Stimulated activated CD8-positive, alpha-beta memory T cell treated with anti-CD3 and anti-CD28 coated beads, Interleukin-4, amount 100 ng/mL, for 4 hours (primary cell): Measurements from ENCODE around the gene IMMP2L.

Experiments used
- DNase-seq, 2 donors: peaks; one replicate each; pipeline ENCODE4 v3.0.0-alpha.2; 2020; ENCODE audit warnings: low read depth in 2 of 2, low spot score in 1 of 2

IMMP2L gene

DNA sequence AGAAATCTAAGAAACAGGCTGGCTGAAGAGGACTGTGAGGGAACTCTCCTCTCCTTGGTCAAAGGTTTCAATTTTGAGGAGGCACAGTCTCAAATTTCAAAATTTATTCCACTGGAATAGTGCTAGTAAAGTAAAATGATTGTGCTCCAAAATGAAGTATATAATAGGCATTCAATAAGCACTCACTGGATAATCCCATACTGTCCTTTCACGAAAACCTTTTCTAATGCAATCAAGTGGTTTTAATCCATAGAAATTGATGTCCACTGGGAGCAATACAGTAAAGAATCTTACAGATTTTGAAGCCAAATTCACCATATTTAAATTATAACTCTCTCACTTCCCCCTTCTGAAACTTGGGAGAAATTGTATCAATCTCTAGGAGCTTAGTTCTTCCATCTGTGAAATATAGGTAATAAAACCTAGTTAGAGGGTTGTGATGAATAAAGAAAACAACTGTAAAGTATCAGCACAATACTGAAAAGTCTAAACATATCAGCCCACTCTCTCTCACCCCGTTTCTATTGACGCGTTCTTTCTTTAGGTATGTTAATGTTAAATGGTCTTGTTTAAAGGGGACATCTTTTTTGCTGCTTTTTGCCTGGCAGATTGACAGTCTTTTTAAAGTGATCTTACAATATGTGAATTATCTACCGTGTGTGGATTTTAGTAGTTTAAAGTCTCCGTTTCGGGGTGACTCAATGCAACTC is 512.2 kb downstream of the IMMP2L start:
- no peak for DNase-seq

DNA sequence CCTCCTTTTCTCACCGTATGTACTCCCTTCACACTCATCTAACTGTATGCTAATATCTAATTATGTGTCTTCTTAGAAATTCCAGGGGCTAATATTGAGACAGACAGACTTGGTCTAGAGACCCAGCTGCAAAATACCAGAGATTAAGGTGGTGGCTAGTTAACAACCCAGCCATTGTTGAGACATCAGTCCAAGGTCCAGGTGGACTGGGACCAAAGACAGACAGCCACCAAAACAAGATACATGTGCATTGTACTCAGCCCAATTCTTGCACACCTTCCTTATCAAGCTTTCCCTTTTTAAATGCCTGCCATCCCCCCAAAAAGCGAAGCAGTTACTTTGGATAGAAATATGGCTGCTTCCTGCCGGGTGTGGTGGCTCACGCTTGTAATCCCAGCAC is 514.7 kb downstream of the IMMP2L start:
- DNase-seq = no peak

DNA sequence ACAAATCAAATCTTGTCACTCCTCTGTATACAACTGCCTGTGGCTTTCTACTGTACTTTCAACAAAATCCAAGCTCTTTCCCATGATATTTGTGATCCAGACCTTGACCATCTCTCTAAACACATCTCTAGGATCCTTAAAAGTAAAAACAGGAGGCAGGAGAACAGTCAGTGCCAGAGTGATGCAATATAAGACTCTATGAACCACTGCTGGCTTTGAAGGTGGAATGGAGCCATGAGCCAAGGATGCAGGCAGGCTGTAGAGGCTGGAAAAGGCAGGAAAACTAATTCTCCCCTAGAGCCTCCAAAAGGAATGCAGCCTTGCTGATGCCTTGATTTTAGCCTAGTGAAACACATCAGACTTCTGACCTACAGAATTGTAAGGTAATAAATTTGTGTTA is 516.8 kb downstream of the IMMP2L start:
- no peak for DNase-seq

DNA sequence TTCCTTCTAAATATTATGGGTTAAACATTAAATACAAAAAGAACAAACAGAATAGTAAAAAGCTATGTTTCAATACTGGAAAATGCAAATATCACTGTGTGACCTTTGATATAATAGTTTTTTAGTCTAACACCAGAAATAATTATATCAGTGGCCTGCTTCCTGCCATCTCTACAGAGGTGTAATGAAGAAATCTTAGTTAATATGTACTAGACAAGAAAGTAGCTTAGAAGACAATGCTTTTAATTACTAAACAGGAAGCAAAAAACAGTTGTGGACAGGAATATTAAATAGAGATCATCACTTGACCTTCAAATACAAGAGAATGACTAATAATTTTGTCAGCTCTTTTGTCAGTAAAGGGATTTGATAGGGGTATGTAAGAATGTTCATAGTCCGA is 518.7 kb downstream of the IMMP2L start:
- no peak for DNase-seq

DNA sequence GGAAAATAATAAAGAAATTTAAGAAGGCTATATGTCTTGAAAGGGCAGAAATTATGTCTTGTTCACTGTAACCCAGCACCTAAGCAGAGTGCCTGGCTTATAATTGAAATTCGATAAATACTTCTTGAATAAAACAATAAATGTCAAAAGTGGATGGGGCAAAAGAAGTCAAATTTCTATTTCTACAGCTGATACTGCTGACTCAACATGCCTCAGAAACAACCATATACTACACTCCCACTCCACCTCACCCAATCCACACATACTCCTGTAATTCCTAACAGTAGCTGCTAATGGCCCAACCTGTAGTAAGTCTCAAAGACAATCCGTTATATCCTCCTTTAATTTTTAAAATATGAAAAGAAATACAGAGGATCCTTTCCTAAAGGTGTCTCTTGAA is 519.5 kb downstream of the IMMP2L start:
- no peak for DNase-seq

DNA sequence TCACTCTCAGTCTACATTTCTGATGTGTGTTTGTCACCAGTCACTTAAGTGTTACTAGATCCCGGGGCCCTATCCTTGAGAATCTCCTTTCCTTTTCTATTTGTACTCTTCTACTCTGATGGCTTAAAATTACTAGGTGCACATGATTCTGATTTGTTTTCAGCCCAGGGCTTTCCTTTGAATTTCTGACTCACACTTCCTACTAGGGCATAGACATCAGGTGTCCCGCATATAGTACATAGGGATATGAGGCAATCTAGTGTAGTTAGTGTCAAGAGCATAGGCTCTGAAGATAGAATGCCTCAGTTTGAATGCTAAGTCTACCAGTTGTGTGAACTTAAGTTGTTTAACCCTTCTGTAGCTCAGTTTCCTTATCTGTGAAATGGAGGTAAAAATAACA is 520.7 kb downstream of the IMMP2L start:
- DNase-seq = no peak

DNA sequence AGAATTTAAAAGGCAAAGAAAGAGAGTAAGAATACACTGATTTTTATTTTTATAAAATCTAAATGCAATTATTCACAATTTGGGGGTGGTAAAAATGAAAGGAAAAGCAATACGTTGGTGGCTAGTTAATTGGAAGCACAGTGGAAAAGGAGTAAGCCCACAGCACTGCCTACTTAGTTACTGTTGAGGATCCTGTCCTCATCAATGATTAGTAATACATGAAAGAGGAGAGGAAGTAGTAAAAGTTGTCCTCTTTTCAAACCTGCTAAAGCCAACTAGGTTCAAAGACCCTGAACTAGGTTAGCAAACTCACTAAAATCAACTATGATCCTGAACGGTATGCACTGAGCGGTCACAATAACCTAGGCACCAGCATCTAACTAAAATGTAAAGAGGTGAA is 524.1 kb downstream of the IMMP2L start:
- no peak for DNase-seq

DNA sequence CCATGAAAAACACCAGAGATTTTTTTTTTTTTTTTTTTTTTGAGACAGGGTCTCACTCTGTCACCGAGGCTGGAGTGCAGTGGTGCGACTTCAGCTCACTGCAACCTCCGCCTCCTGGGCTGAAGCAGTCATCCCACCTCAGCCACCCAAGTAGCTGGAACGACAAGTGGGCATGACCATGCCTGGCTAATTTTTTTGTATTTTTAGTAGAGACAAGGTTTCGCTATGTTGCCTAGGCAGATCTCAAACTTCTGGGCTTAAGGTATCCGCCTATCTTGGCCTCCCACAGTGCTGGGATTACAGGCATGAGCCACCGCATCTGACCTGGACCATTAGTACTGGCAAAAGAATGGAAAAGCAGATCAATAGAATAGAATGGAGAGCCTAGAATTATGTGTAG is 530.4 kb downstream of the IMMP2L start:
- DNase-seq = no peak

DNA sequence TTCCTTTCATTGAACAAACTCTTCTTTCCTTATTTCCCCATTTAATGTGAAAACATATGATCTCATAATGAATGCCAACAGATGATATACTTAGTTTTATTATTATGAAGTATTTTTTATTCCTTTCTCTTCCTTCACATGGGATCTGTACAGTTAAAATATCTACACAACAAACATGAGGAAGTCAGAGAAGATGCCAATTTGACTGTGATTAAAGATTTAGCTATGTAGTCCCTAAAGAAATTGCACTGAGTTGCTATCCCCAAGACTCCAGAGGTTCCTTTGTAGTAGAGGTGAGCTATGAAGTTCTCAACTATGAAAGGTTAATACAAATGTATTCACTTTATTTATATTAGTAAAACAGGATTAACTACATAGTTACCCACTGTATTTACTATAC is 532.0 kb downstream of the IMMP2L start:
- DNase-seq = no peak

DNA sequence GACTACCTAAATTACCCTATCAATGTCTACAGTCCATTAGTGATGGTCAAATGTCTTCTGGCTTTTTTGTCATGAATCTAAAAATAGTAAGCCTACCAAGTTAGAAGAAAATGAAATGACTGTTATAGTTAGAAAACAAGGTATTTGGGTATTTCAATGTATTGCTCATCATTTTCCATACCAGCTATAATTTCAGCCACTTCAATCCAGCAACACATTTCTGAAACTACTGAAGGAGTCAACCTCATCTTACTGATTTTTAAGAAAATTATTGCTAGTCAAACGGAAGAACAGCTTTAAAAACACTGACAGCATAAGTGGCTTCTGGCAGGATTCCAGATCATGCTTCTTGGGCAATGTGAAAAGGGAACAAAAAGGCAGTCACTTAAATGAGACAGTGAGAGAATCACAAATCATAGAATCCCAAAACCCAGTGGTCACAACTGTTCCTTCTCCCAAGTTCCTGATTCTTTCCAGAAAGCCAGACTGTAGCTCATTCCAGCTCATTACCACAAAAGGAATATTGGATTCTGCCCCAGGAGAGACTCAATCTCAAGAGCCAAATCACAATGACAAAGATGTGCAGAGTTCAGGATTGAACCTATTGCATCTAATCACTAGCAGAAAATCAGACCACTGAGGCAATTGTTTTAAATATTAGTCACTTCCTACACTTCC is 532.6 kb downstream of the IMMP2L start:
- no peak for DNase-seq

DNA sequence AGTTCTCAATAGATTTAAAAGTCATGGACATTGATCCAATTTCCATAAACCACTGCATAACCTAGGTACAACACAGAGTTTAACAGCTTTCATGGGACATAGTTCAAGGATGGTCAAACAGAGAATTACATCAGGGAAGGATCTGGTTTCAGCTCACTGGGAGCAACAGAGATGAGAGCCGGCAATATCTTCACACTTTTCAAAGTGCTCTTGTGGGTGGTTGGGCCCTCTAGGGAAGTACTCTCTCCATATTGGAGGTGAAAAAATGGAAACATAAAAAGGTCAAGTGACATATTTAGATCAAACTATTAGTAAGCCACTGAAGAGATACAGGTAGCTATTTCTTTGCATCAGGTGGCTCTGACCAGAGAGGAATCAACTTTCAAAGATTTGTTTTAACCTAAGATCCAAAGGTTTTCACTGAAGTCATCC is 533.1 kb downstream of the IMMP2L start:
- DNase-seq = no peak

DNA sequence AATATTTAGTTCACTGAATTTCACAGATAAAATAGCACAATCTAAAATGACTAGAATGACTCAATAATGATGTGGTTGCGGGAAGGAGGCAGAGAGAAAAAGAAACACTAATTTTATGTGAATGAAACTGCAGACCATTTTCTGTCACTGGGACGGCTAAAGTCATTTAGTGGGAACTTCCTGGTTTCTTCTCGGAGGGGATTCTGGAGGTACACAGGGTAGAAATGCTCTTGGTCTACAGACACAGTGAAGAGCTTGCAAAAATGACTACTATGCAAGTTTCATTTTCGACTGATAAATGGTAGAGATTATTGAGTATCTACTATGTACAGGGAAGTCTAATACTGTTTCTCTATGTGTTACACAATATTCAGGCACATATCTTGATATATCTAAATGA is 534.9 kb downstream of the IMMP2L start:
- DNase-seq = no peak

DNA sequence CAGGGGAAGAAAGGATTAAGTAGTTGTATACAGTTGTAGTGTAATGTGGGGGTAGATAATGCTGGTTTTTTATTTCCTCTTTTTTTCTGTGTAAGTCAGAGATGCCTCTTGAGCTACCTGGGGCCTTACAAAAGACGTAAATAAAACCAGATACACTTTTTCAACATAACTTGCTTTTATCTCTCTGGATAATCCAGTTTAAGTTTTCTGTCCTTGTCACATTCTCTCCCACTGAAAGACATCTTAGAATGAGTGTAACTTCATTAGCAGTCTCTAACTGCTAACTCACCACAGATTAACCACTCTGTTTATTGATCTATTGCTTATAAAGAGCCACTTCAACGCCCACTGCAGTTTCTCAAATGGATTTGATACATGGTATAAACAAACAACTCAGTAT is 535.5 kb downstream of the IMMP2L start:
- DNase-seq = no peak

DNA sequence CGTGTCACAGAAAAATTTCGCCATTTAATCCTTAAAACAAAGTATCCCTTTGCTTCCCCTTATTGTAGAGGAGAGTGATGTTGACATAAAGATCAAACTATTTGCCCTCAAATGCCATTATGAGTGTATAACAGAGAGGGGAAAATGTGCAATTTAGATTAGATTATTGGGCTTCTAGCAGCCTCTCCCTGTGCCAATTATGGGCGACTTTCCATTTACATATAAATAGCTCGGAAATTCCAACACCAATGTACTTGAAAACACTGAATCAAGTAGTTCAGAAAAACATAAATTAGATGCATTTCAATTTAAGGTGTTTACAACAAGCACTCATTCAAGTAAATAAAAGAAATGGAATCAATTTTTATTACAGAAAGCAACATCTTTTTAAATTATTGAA is 535.9 kb downstream of the IMMP2L start:
- no peak for DNase-seq

DNA sequence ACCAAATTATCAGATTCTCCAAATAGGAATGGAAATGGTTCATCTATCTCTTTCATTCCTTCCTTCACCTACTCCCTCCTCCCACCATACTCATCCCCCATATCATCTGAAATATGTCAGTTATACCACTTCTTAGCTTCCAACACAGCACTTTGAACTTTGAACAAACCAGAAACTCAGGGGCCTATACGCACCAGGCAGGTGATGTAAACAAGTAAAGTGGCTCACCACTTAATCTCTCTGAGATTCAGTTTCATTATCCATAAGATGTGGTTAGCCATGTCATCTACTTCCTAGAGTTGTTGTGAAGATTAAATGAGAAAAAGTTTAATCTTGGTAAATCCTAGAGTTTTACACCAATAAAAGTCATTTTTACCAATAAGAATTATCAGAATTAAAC is 537.3 kb downstream of the IMMP2L start:
- DNase-seq = no peak

DNA sequence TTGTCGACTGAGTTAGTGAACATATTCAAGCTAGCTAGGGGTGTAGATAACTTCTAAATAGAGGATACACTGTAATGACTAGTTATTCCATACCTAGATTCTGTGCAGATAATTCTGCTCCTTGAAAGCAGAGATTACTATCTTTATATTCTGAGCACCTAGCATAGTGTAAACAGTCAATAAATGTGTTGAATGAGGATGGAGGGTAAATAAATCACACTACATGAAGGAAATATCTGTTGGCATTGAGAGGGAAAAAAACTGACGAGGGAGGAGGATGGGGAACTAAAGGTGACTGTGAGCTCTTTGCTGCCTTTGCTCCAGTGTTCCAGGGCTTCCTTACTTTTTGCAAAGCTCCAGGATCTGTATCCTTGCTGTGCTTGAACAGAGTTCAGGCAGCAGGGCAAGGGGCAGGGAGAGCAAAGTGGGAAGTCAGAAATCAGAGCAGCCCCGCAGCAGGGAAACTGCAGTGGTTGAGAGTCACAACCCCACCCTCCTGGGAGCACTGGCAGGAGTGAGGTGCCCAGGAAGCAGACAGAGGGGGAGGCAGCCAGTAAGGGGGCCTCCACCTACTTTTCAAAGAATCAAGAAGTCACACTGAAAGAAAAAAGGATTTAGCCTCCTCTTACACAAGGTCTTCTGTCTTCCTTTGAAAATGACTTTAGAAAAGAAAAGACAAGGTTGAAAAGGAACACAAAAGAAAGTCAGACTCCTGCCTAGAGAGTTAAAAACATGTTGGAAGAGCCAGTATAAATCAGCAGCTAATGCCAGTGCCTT is 543.1 kb downstream of the IMMP2L start:
- DNase-seq = no peak

DNA sequence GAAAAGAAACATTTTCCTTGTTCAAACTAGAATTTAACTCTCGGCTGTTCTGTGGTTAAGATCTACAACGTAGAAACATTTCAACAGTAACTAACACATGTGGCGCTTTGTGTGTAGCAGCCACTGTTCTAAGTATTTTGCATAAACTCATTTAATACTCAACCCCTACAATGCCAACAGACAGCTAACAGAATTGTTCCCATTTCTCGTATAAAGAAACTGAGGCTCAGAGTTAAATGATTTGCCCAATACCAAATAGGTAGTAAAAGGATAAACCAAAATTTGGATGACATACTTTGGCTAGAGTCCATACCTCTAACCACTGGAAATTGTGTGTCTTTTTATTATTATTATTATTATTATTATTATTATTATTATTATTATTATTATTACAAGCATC is 543.8 kb downstream of the IMMP2L start:
- DNase-seq = no peak

DNA sequence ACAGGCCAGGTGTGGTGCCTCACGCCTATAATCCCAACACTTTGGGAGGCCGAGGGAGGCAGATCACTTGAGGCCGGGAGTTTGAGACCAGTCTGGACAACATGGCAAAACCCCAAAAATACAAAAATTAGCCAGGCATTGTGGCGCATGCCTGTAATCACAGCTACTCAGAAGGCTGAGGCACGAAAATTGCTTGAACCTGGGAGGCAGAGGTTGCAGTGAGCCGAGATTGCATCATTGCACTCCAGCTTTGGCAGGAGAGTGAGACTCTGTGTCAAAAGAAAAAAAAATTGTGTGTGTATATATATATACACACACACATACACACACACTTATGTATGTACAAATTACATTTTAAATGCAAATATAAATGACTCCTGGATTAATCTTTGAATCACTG is 548.2 kb downstream of the IMMP2L start:
- DNase-seq = no peak

DNA sequence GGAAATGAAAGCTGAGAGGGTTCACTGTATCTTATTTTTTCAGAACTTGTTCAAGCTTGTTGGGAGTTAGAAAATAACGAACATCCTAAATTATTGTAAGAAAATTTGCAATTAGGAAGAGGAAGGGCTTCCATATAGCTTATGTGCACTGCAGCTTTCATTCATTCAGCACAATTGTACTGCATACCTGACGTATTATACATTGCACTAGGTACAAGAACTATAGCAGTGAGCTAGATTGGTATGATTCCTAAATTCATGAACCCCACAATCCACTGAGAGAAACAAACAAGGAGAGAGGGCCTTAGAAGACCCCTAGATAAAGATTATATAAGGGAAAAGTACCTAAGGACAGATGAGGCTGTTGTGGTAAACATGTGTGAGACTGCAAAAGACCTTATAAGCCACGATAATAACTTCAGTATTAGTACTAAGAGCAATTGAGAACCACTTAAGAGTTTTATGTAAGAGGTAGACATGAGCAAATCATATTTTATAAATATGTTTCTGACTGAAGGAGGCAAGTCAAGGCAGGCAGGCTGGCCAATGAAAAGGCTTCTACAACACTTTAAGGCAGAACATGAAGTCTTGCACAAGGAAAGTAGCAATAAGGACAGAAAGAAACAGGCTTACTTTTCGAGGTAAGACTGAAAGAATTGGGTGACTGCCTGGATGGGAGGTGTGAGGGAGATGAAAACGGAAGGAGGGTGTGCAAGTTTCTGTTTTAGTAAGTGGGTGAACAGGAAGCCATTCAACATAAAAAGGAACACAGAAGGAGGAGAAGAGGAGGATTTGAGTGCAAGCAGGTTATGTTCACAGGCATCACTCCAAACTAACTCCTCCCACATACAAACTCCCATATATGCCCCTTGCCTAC is 549.3 kb downstream of the IMMP2L start:
- no peak for DNase-seq

DNA sequence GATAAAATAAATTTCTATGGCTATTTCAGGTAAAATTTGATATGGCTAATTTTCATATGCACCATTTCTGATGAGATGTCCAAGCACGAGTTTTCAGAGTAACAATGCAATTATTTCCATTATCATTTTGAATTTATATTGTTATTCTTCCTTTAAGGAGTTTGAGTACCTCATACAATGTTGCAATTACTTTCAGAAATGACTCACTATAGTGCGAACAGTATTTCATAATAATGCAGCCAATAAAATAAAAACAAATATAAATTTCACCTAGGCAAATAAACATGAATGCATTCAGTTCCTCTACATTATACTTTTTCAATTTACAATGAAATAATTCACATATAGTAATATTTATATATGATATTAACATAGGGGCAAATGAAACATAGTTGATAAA is 550.1 kb downstream of the IMMP2L start:
- no peak for DNase-seq

DNA sequence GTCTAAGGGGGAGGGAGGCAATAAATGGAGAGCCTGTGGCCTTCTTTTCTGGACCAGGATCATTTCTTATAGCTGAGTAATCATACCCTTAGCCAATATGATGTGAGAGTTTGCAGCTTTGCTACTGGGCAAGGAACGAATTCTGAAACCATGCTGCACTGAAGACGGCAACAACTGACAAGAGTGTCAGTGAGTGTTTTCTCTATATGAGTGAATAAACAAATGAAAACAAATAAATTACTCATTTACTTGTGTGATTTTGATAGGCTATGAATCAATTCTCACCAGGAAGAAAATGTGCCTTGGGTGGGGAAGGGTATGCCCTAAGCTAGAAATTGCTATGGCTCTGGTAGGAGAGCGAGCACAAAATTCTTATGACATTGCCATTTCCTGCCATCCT is 550.8 kb downstream of the IMMP2L start:
- DNase-seq = no peak
